Activated CD8-positive, alpha-beta T cell treated with anti-CD3 and anti-CD28 coated beads for 36 hours (primary cell): ENCODE measurements around the gene CCDC51. TPM values are rescaled to one million over a fixed set of nuclear protein-coding genes. Genes with fewer than 3 reads are reported as not detected.

ENCODE experiments used
- ATAC-seq: fragments of 200-7000 bp; cut with Tn5 transposase; one replicate; pipeline ENCODE4 v1.10.0; 2021; ENCODE audit warnings: mild to moderate bottlenecking, moderate library complexity
- CTCF ChIA-PET: fragments of 350-600 bp; sonication (Branson Sonifier 250); formaldehyde crosslinking; loops from one replicate; lab custom pipeline; 2021; ENCODE audit warnings: antibody characterized with exemption; lab: Charles Lee
- POLR2A ChIA-PET: fragments of 350-600 bp; sonication (Branson Sonifier 250); formaldehyde crosslinking; loops from one replicate; lab custom pipeline; 2021; ENCODE audit warnings: antibody characterized with exemption; lab: Charles Lee
- DNase-seq: peaks from one replicate; pipeline ENCODE4 v3.0.0-alpha.2; 2020
- H3K27ac Mint-ChIP-seq: one replicate; pipeline ENCODE4 v1.8.0; 2021; ENCODE audit warnings: mild to moderate bottlenecking, mixed read lengths
- H3K27me3 Mint-ChIP-seq: one replicate; pipeline ENCODE4 v1.8.0; 2021; ENCODE audit warnings: mixed read lengths
- H3K36me3 Mint-ChIP-seq: one replicate; pipeline ENCODE4 v1.8.0; 2021; ENCODE audit warnings: low read depth, mixed read lengths
- H3K4me1 Mint-ChIP-seq: one replicate; pipeline ENCODE4 v1.8.0; 2021; ENCODE audit warnings: low read depth, mixed read lengths
- H3K4me3 Mint-ChIP-seq: one replicate; pipeline ENCODE4 v1.8.0; 2021; ENCODE audit warnings: mild to moderate bottlenecking, moderate library complexity, mixed read lengths
- H3K9me3 Mint-ChIP-seq: one replicate; pipeline ENCODE4 v1.8.0; 2021; ENCODE audit warnings: mixed read lengths
- intact Hi-C: fragments of 100-400 bp; cut with micrococcal nuclease; formaldehyde crosslinking; loops from one replicate; pipeline ENCODE4 v1.10.0; 2022
- total RNA-seq, 2 experiments: library from RNA; stranded (reverse); gene quantifications; one replicate each; pipeline ENCODE4 v1.2.3, GENCODE V29; 2021
- TF ChIP-seq, protein P1 (sequence below): fragments of 200-600 bp; IDR thresholded peaks from one replicate; pipeline ENCODE4 v1.8.0; 2022; ENCODE audit warnings: antibody characterized with exemption, mild to moderate bottlenecking

Gene CCDC51
- total RNA-seq, 2 experiments from 2014 or later, result 25.3 to 28.3 TPM

DNA sequence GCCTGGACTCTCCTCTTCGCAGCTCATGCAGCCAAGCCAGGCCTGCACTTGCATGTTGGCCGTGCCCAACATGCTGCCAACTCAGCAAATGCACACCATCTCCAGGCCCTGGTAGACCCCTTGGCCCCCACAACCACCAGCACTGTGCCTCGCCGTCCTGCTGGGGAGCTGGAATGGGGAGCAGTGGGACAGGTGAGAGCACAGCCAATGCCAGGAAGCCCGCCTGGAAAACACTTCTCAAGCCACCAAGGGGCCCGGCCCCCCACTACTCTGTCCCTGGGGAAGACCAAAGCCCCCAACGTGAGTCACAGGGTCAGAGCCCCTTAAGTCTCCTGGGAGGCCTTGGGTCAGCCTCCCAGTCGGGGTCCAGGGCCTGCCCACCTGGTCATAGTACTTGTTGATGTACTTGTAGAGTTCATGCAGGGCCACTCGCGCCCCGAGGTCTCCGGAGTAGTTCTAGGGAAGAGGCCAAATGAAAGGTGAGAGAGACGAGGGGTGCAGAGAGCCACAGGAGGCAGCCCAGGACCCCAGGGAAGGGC, 34.5 kb downstream of the CCDC51 start:
- TF ChIP-seq, protein P1, sequence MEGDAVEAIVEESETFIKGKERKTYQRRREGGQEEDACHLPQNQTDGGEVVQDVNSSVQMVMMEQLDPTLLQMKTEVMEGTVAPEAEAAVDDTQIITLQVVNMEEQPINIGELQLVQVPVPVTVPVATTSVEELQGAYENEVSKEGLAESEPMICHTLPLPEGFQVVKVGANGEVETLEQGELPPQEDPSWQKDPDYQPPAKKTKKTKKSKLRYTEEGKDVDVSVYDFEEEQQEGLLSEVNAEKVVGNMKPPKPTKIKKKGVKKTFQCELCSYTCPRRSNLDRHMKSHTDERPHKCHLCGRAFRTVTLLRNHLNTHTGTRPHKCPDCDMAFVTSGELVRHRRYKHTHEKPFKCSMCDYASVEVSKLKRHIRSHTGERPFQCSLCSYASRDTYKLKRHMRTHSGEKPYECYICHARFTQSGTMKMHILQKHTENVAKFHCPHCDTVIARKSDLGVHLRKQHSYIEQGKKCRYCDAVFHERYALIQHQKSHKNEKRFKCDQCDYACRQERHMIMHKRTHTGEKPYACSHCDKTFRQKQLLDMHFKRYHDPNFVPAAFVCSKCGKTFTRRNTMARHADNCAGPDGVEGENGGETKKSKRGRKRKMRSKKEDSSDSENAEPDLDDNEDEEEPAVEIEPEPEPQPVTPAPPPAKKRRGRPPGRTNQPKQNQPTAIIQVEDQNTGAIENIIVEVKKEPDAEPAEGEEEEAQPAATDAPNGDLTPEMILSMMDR, result no peak
- ATAC-seq (no peak), DNase-seq (no peak)
- Mint-ChIP-seq H3K27me3 (no peaks in the 10 kb centered on the region), H3K4me3 (no peak overlapping the region), H3K4me1 (no peaks in the 10 kb centered on the region), H3K36me3 (no peaks in the 10 kb centered on the region), H3K27ac (no peak overlapping the region), H3K9me3 (no peaks in the 10 kb centered on the region)
- intact Hi-C loops, result no loop called here
- ChIA-PET POLR2A (no interaction called here), CTCF (interaction anchor here (1.0 to 12.8 kb wide), 2 partner anchors 29 to 144 kb away, joined by 4 to 312 read pairs; no protein-coding TSS in a partner anchor)

DNA sequence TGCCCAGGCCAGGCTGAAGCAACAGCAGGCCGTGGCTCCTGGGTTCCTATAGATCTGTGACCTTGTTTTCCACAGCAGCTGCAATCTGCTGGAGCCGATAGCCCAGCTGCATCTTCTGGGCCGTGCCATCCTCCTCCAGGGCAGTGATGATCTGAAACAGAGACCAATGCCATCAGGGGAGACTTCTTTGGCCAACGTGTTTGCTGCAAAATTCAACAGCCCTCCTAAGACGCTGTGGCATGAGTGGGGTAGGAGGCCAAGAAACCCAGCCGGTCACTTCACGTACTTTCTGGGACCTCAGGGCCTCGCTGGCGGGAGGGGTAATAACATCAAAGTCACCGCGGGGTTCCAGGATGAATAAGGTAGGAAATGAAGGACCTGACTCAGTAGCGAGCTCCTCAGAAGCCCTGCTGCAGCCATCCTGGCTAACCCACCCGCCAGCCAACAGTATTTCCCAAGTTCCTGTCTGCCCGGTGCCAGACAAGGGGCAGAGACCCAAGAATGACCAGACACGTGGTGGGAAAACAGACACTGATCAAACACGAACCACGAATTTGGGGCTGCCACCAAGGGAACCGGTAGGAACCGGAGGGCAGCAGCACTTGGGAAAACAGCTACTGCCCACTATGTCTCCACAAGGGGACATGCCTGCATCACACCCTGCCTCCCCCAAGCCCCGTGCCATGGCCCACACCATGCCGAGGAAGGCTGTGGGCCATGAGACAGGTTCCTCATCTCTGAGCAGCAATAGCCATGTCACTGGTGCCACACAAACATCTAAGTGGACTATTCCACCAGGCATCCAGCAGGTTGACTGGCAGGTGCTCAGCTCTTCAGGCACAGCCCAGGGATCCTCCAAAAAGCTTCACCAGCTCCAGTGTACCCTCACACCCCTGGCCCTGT, 35.2 kb downstream of the CCDC51 start:
- ChIA-PET CTCF (interaction anchor here (1.0 to 12.8 kb wide), 2 partner anchors 30 to 144 kb away, joined by 4 to 312 read pairs; no protein-coding TSS in a partner anchor), POLR2A (interaction anchor here (0.6 kb wide), 1 partner anchor 408 kb away, joined by 3 read pairs; no protein-coding TSS in a partner anchor)
- no peaks in the 10 kb centered on the region for H3K4me1 Mint-ChIP-seq
- TF ChIP-seq, protein P1, result no peak
- no peak overlapping the region for H3K4me3 Mint-ChIP-seq
- intact Hi-C loops, result loop anchor here (5.0 kb wide), 2 partner anchors 33 to 143 kb away; no protein-coding TSS in a partner anchor
- H3K9me3 Mint-ChIP-seq, result no peaks in the 10 kb centered on the region
- ATAC-seq (no peak), DNase-seq (no peak)
- peaks cover 1% of the 10 kb centered on the region for H3K27me3 Mint-ChIP-seq
- H3K36me3 Mint-ChIP-seq, result no peaks in the 10 kb centered on the region
- H3K27ac Mint-ChIP-seq, result no peak overlapping the region

GRCh38 chr3:48403533-48404439, 36.1 kb downstream of the CCDC51 start:
- TF ChIP-seq, protein P1, result no peak
- no peak overlapping the region for H3K27ac Mint-ChIP-seq
- peaks cover 1% of the 10 kb centered on the region for H3K27me3 Mint-ChIP-seq
- CTCF ChIA-PET, result interaction anchor here (1.2 to 12.8 kb wide), 3 partner anchors 31 to 155 kb away, joined by 4 to 312 read pairs (median 54); no protein-coding TSS in a partner anchor
- POLR2A ChIA-PET, result interaction anchor here (0.6 kb wide), 1 partner anchor 407 kb away, joined by 3 read pairs; no protein-coding TSS in a partner anchor
- H3K4me1 Mint-ChIP-seq, result no peaks in the 10 kb centered on the region
- no peak overlapping the region for H3K4me3 Mint-ChIP-seq
- ATAC-seq (no peak), DNase-seq (no peak)
- intact Hi-C loops, result loop anchor here (5.0 kb wide), 2 partner anchors 34 to 144 kb away; no protein-coding TSS in a partner anchor
- H3K36me3 Mint-ChIP-seq, result no peaks in the 10 kb centered on the region
- no peaks in the 10 kb centered on the region for H3K9me3 Mint-ChIP-seq

- peaks cover 1% of the 10 kb centered on the region for H3K27me3 Mint-ChIP-seq
- H3K36me3 Mint-ChIP-seq, result no peaks in the 10 kb centered on the region
- intact Hi-C loops, result loop anchor here (5.0 kb wide), 2 partner anchors 34 to 144 kb away; no protein-coding TSS in a partner anchor
- no peak overlapping the region for H3K4me3 Mint-ChIP-seq
- TF ChIP-seq, protein P1, result no peak
- ChIA-PET CTCF (interaction anchor here (1.2 to 12.8 kb wide), 3 partner anchors 32 to 156 kb away, joined by 4 to 312 read pairs (median 54); no protein-coding TSS in a partner anchor), POLR2A (no interaction called here)
- ATAC-seq (no peak), DNase-seq (no peak)
- H3K27ac Mint-ChIP-seq, result no peak overlapping the region
- no peaks in the 10 kb centered on the region for H3K4me1 Mint-ChIP-seq
- H3K9me3 Mint-ChIP-seq, result no peaks in the 10 kb centered on the region
Measured at GRCh38 chr3:48402907-48403306, 37.0 kb downstream of the CCDC51 start.
